HG02870 (cell line): Measurements from ENCODE around the gene CEACAM7.
"Not testable (repeated sequence)": the region's sequence is repeated elsewhere in the genome, so short reads cannot be mapped to it uniquely, and the experiment has no call there.

Source experiments
- ATAC-seq: cut with Tn5 transposase; IDR thresholded peaks from one replicate; pipeline ENCODE4 v1.9.1; 2021; ENCODE audit warnings: mild to moderate bottlenecking, moderate library complexity; ENCODE audit not compliant: unreplicated experiment

CEACAM7 gene

DNA sequence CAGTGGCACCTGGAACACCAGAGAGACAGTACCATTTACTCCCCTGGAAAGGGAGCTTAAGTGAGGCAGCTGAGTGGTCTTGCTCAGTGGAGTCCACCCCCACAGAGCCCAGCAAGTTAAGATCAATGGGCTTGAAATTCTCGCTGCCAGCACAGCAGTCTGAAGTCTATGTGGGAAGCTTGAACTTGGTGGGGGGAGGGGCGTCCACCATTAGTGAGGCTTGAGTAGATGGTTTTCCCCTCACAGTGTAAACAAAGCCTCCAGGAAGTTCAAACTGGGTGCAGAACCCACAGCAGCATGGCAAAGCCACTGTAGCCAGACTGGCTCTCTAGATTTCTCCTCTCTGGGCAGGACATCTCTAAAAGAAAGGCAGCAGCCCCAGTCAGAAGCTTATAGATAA is 30.9 kb downstream of the CEACAM7 start:
- ATAC-seq: no peak

GRCh38 chr19:41656756-41657155 is 31.3 kb downstream of the CEACAM7 start:
- not testable (repeated sequence) for ATAC-seq

- no peak for ATAC-seq
These were observed 35.8 kb downstream of the CEACAM7 start for GRCh38 chr19:41652250-41652649.

DNA sequence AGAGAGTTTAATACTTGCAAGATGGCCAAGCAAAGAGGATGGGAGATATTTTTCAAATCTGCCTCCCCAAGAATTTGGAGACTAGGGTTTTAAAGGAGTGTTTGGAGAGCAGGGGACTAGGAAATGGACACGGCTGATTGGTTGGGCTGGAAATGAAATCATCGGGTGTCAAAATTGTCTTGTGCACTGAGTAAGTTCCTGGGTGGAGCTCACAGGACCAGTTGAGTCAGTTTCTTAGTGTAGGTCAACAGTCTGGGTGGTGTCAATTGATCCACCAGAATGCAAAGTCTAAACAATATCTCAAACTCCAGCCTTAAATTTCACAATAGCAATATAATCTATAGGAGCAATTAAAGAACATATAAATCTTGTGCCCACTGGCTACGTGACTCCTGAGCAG is 38.2 kb downstream of the CEACAM7 start:
- no peak for ATAC-seq

DNA sequence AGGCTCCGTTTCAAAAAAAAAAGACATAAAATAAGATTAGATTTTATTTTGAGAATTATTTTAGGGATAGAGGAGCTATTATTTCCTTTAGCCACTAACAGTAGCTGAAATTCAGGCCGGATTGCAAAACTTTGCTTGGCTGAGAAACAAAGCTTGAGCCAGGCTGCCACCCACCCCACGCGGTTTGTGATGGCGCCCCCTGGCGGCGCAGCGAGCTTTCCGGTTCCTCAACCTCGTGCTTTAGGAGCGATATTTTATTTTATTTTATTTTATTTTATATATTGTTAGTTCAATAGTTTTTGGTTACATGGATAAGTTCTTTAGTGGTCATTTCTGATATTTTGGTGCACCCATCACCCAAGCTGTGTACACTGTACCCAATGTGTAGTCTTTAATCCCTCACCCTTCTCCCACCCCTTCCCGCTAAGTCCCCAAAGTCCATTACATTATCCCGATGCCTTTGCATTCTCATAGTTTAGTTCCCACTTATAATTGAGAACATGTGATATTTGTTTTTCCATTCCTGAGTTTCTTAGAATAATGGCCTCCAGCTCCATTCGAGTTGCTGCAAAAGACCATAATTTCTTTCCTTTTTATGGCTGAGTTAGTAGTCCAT is 41.4 kb downstream of the CEACAM7 start:
- no peak for ATAC-seq

DNA sequence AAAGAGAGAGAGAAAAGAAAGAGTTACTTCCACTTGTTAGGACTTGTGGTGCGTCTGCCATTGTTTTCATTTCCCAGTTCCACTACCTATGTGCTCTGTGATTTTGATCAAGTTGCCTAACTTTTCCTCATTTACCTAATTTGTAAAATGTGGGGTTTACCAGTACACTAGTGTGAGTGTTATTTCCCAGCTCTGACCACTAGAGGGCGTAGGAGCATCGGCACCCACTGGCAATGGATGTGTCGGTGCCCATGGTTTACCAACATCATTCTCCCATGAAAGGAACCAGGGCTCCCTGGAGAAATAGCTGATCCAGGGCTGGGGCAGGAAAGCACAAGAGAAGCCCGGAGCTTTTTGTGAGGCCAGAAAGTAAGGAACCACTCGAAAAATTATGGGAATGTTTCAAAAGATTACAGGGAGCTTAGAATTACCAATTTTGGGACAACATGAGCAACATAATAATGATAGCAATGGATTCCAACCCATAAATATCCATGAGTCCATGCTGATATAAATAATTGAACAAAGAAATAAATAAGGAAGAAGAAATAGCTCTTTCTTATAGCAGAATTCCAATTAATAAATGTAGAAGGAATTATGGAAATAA is 46.1 kb downstream of the CEACAM7 start:
- no peak for ATAC-seq

DNA sequence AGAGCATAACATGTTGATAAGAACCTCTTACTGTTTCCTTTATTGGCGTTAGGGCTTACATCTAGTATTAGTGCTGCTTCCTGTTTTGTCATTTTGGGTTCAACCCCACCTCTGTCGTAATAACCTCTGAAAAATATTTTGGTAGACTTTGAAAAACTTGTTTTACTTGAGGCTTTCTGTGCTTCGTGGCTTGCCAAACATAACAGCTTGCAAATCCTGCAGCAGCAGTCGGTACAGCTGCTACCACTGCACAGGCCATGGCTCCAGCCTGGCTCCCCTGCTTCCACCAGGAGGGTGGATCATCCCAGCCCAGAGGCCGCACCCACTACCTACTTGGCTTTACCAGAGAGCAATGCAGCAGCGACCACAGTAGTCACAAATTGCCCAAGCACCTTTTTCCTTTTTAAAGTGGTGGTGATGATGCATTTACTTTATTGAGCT is 49.4 kb downstream of the CEACAM7 start:
- no peak for ATAC-seq

DNA sequence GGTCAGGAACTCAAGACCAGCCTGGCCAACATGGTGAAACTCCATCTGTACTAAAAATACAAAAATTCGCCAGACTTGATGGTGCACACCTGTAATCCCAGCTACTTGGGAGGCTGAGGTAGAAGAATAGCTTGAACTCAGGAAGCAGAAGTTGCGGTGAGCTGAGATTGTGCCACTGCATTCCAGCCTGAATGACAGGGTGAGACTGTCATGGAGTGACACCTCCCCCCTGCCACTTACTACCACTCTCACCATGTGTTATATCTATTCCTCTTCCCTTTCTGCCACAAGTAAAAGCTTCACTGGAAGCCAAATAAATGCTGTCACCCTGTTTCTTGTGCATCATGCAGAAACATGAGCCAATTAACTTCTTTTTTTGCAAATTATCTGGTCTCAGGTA is 50.6 kb downstream of the CEACAM7 start:
- no peak for ATAC-seq

DNA sequence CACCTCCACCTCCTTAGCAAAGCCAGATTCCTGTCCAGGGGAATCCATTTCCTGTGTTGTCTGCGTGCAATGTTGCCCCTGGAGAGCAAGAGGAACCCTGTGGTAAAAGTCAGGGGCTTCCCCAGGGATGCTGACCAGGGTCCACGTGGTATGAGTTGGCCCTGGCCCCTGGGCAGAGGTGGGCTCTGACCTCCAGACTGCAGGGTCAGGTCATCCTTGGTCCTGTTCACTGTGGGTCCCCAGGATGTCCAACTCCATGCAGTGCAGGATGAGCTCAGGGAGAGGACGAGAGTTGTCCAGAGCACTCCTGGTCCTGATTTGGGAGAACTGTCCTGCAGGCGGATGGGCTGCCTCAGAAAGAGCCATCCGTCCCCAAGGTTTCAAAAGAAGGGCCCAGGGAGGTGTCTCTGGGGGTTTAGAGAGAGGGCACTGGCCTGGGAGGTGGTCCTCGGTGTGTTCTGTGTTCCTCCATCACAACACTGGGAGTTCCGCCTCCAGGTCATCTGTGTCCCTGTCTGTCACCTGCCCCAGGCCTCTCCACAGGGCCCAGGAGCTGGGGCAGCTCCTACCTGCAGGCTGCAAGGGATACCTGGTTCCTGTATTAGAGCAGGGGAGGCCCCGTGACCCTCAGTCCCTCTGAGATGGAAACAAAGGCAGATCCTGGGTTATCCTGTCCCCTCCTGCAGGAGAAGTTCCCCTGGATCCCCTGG is 59.9 kb downstream of the CEACAM7 start:
- ATAC-seq: no peak

DNA sequence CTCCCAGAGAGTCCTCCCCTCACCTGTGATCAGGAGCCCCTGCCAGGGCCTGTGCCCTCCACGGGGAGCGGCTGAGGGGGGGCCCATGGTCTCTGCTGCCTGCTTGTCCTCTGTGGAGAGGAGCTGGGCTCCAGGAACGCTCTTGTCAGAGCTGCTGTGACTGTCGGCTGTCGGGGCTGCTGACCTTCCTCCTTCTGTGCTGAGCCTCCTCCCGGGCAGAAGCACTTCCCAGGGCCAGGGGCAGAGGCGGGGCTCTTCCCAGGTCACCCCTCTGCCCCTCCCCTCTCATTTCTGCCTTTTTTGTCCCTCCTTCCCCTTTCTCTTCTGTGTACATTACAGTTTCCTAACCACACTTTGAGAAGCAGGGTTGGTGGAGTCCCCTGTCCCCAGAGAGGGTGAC is 61.2 kb downstream of the CEACAM7 start, which contains the start of gene CEACAM4:
Gene CEACAM4, minus strand, starts transcription at position 198 of the 400 bp plus-strand sequence. Its CDS starts 111 bp downstream, at position 87.
- ATAC-seq: no peak

DNA sequence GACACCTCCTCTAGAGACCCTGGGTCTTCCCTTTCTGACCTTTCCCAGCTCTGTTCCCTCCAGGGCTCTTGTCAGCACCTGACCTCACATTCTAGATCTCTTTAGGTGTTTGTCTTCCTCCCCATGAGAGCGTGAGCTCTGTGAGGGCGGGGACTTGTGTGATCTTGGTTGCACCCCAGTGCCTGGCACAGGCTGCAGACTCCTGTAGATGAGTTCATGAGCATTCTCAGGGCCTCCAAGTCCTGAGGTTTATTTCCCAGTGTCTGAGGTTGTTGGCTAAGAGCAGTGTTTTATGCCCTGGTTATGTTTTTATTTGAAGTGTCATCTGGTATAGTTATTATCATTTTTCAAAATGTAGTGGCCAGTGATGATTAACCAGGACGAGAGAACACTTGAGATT is 61.8 kb downstream of the CEACAM7 start:
- ATAC-seq: no peak

- ATAC-seq: no peak
These were observed 63.1 kb downstream of the CEACAM7 start for GRCh38 chr19:41624937-41625336.

DNA sequence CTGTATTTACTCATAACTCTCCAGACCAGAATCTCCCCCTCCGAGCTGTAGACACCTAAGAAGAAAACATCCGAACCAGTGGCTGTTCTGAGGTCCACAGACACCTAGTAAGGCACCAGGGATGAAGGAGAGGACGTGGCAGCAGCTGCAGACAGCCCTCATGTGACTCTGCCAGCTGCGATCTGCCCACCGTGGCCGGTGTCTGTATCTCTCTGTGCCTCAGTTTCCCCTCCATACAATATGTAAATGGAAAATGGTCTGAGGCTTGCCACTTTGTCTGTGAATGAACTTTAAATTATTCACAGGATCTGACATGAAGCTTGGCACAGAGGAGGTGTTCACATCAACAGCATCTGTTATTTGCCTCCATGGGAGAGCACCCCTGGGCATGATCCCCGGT is 63.6 kb downstream of the CEACAM7 start:
- ATAC-seq: no peak

- no peak for ATAC-seq
These were observed 64.7 kb downstream of the CEACAM7 start for GRCh38 chr19:41623360-41623759.
